Lower lobe of right lung (tissue), 2 donors: Measurements from ENCODE around the gene TMEM63A. TPM values are rescaled to one million over a fixed set of nuclear protein-coding genes. Genes with fewer than 3 reads are reported as not detected.
A peak's percentile ranks its signal among the peaks of the same experiment; 100 is the strongest.

Experiments
- ATAC-seq, 2 donors: fragments of 200-7000 bp; cut with Tn5 transposase; one replicate each; pipeline ENCODE4 v1.9.1; 2020 to 2022; ENCODE audit warnings: mild to moderate bottlenecking in 2 of 2, moderate library complexity in 2 of 2
- DNase-seq: peaks from one replicate; pipeline ENCODE4 v3.0.0-alpha.2; 2020
- H3K27ac ChIP-seq: fragments of 200-600 bp; one replicate; pipeline ENCODE4 v1.8.0; 2022
- H3K27me3 ChIP-seq: fragments of 200-600 bp; one replicate; pipeline ENCODE4 v1.8.0; 2022; ENCODE audit warnings: low read depth
- H3K36me3 ChIP-seq: fragments of 200-600 bp; one replicate; pipeline ENCODE4 v1.8.0; 2022; ENCODE audit warnings: mild to moderate bottlenecking
- H3K4me1 ChIP-seq: fragments of 200-600 bp; one replicate; pipeline ENCODE4 v1.8.0; 2022
- H3K4me3 ChIP-seq: fragments of 200-600 bp; one replicate; pipeline ENCODE4 v1.8.0; 2022; ENCODE audit warnings: mild to moderate bottlenecking
- H3K9me3 ChIP-seq: fragments of 200-600 bp; one replicate; pipeline ENCODE4 v1.8.0; 2022
- CTCF ChIP-seq: fragments of 200-600 bp; IDR thresholded peaks from one replicate; pipeline ENCODE4 v1.8.0; 2022; ENCODE audit warnings: antibody characterized with exemption, mild to moderate bottlenecking
- intact Hi-C: fragments of 100-400 bp; cut with DNase I; formaldehyde crosslinking; loops from one replicate; pipeline ENCODE4 v1.11.0; 2022
- total RNA-seq: library from RNA; stranded (reverse); fragmentation: NEBNext Ultra II Directional; extraction: Animal tissue kit (Norgen Biotek cat#: 25700); gene quantifications from one replicate; pipeline ENCODE4 v1.2.1, GENCODE V29; 2021
- donor health status: DM: no; HTN: yes; CAD: no; lungs with severe emphysema.

Gene TMEM63A
- total RNA-seq, 1 donor from 2014 or later = 141 TPM

- H3K9me3 ChIP-seq = no peaks in the 10 kb centered on the region
- H3K36me3 ChIP-seq = peaks cover 98% of the 10 kb centered on the region
- no peaks in the 10 kb centered on the region for H3K27me3 ChIP-seq
- no peak for ATAC-seq
- peaks cover 19% of the 10 kb centered on the region for H3K4me1 ChIP-seq
- intact Hi-C loops = no loop called here
- no peak for TF ChIP-seq CTCF
- no peak overlapping the region for H3K27ac ChIP-seq
- no peak overlapping the region for H3K4me3 ChIP-seq
- no peak for DNase-seq
These were observed 11.3 kb downstream of the TMEM63A start for GRCh38 chr1:225870911-225871310.

- Histone ChIP-seq H3K4me1 (peaks cover 8% of the 10 kb centered on the region), H3K9me3 (no peaks in the 10 kb centered on the region), H3K4me3 (no peak overlapping the region), H3K27ac (no peak overlapping the region), H3K27me3 (no peaks in the 10 kb centered on the region), H3K36me3 (peaks cover 98% of the 10 kb centered on the region)
- no peak for DNase-seq
- ATAC-seq = no peak
- intact Hi-C loops = no loop called here
- no peak for TF ChIP-seq CTCF
These were observed 13.4 kb downstream of the TMEM63A start for GRCh38 chr1:225868631-225869330.

- peaks cover 98% of the 10 kb centered on the region for H3K36me3 ChIP-seq
- peaks cover 8% of the 10 kb centered on the region for H3K4me1 ChIP-seq
- ATAC-seq (no peak), DNase-seq (no peak)
- H3K9me3 ChIP-seq = no peaks in the 10 kb centered on the region
- H3K4me3 ChIP-seq = no peak overlapping the region
- H3K27ac ChIP-seq = no peak overlapping the region
- intact Hi-C loops = no loop called here
- no peaks in the 10 kb centered on the region for H3K27me3 ChIP-seq
- TF ChIP-seq CTCF = no peak
These were observed 15.2 kb downstream of the TMEM63A start for GRCh38 chr1:225866981-225867380.

- no peak overlapping the region for H3K4me3 ChIP-seq
- H3K4me1 ChIP-seq = peaks cover 8% of the 10 kb centered on the region
- DNase-seq (no peak), ATAC-seq (peak; percentile 45 to 58)
- peaks cover 98% of the 10 kb centered on the region for H3K36me3 ChIP-seq
- no peak for TF ChIP-seq CTCF
- intact Hi-C loops = no loop called here
- H3K27ac ChIP-seq = no peak overlapping the region
- H3K9me3 ChIP-seq = no peaks in the 10 kb centered on the region
- H3K27me3 ChIP-seq = no peaks in the 10 kb centered on the region
These were observed 15.9 kb downstream of the TMEM63A start for GRCh38 chr1:225866061-225866837.

- H3K4me1 ChIP-seq = peaks cover 8% of the 10 kb centered on the region
- intact Hi-C loops = no loop called here
- H3K9me3 ChIP-seq = no peaks in the 10 kb centered on the region
- H3K27me3 ChIP-seq = no peaks in the 10 kb centered on the region
- ATAC-seq (peak in 1 of 2 donors; percentile 31), DNase-seq (no peak)
- H3K27ac ChIP-seq = no peak overlapping the region
- H3K4me3 ChIP-seq = no peak overlapping the region
- peaks cover 98% of the 10 kb centered on the region for H3K36me3 ChIP-seq
- no peak for TF ChIP-seq CTCF
These were observed 16.7 kb downstream of the TMEM63A start for GRCh38 chr1:225865514-225865913.
